CD4-positive, alpha-beta T cell treated with Interleukin-21 for 1 hour (primary cell): Measurements from ENCODE around the gene TPT1.
"Not testable (repeated sequence)": the region's sequence is repeated elsewhere in the genome, so short reads cannot be mapped to it uniquely, and the experiment has no call there.

Source experiments
- DNase-seq: peaks from one replicate; pipeline ENCODE4 v3.0.0-alpha.2; 2020

Gene TPT1

DNA sequence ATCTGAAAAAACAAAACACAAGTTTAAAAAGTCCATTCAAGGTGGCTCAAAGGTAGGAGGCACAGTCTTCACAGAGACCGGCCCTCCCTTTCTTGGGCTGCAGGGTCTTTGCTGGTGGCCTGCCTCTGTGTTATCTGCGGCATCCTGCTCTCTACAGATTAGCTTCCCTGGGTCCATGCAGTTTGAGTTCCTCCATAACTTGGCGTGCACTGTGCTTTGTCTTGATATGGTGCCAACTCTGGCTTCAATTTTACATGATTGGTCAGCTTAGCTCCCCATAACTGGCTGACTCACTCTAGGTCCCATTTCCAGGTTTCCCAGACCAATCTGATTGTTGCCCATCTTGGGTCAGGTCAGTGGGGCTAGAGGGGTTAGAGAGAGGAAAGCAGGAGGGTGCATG lies 41.8 kb downstream of the TPT1 start:
- DNase-seq: no peak

DNA sequence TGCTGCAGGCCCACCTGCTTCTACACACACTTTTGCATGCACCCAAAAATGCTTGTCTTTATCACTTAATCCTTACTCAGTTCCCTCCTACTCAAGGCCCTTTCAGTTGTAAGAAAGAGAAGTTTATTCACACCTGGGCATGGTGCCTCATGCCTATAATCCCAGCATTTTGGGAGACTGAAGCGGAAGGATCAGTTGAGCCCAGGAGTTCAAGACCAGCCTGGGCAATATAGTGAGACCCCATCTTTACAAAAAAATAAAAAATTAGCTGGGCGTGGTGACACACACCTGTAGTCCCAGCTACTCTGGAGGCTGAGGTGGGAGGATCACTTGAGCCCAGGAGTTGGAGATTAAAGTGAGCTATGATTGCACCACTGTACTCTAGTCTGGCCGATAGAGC lies 42.4 kb downstream of the TPT1 start:
- not testable (repeated sequence) for DNase-seq

DNA sequence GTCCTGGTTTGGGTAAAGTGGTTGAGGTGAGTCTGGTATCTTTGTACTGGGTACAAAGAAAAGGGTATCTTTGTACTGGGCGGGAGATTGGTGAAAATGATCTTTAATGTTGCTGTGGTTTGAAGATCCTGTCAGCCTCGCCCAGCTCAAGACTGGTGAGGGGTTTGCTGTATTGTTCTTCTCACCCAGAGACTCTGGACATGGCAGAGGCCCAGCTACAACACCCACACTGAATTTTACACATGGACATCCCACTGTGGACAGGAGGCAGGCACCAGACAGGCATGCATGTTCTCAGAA lies 42.8 kb downstream of the TPT1 start:
- DNase-seq: no peak

DNA sequence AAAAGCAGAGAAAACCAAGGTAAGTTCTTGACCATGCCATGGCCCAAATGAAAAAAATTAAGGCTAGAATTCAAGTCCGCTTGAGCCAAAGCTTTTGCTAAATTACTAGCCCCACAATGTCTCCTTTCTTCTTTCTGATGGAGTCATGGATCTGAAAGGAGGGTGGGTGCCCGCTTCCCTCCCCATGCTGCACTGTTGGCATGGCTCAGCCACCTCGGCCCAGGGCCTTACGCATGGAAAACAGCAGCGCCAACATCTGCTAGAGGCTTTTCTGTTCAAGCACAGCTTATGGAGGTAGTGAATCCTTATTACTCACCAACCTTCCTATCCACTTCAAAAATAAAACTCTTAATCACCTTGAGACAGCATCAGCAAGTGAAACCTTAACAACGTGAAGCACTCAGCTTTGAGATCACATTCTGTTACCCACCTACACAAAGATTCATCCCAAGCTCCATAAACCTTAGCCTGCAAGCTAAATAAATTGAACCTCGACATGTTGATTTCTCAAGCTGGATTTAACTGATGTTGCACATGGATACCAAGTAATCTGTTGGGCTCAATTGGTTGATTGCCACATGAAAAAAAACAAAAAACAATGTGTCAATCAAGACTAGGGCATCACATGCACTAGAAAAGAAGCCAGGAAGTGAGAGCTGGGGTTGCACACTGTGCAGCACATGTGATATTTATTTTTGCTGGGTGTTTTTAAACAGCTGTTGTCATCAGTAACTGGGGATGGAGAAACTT lies 43.4 kb downstream of the TPT1 start:
- DNase-seq: peak; percentile 37

DNA sequence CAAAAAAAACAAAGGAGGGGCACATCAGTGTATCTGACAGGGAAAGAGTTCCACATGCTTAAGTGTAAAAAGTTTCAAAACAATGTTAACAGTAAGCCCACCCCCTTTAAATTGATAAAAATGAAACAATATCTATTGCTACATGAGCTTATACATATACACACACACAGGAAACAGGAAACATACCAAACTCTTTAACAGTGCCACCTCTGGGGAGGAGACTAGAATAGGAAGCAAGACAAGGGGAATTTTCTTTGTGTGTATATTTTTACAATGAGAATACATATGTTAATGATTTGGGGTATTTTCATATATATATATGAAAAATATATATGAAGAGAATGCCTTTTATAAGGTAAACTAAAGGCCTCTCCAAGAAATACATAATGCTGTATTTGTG lies 44.7 kb downstream of the TPT1 start:
- DNase-seq: peak; percentile 23

DNA sequence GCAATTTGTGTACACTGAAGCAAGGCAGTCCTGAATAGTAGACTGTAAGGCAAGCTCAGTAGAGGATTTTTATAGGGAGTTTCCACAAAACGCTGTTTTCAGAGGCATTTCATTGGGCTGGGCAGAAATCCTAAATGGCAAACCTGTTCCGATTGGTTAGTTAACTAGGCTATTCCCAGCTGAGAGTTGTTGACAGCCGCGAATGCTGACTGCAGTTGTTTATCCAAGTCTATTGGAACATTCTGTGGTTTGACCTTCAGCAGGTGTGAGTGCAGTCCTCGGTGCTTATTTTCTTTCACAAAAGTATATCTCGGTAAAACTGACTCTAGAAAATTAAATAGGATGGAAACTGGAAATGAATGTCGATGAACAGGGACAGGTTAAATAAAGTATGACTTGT lies 45.4 kb downstream of the TPT1 start:
- DNase-seq: no peak

DNA sequence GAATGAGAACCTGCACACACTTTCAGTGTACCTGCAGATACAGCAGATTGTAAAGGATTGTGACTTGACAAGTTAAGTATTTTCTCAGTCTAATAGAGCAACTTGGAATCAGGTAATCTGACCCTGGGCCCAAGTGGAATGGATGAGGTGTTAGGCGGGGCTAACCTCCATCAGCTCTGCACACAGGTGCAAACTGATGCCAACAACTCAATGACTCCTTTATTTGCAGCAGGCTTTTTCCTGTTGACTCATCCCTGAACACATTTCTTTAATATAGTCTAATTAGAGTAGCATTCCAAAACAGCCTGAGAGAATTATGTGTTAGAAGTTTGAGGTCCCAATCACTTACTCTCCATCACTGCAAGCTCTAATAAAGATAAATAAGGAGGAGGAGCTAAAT lies 48.8 kb downstream of the TPT1 start:
- no peak for DNase-seq

DNA sequence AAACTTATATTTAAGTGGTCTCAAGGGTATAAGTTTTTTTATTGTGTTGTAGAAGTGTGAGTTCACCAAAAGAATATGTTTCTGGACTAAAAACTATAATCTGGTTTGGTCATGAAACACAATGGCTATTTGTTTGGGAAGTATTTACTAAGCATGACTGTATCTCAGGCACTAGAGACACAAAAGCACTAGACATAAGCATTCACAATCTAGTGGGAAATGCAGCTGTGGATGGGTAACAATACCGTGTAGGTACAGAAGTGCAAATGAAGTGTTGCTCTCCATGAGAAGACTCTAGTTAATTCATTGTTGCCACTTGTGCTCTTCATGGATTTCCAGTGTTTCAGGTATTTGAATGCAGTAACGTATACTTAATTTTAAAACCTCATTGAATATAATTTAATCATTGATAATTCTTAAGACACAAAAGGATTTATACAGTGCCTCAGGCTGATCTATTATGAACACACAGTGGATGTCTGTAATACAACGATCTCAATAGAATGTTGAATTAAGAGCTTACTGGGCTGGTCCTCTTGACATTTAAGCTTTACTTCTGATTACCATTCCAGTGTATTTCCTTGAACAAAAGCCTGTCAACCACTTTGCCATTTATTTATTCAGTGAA lies 50.9 kb downstream of the TPT1 start:
- no peak for DNase-seq
